Stimulated activated naive B cell treated with anti-CD40 and anti-IgM and Interleukin-4, amounts not matched to agents 10 μg/mL and 1 μg/mL and 100 μg/mL, for 72 hours (primary cell): ENCODE data around the gene ADAMTS4.

Experiments used
- ATAC-seq, 2 donors: fragments of 150-1000 bp; cut with Tn5 transposase; replicated peaks; 2 replicates each; pipeline ENCODE4 v1.10.0; 2021; ENCODE audit warnings: moderate library complexity in 1 of 2
- DNase-seq: peaks from one replicate; pipeline ENCODE4 v3.0.0; 2021
- H3K27ac Mint-ChIP-seq: one replicate; pipeline ENCODE4 v1.8.0; 2022; ENCODE audit warnings: mild to moderate bottlenecking, mixed read lengths
- H3K27me3 Mint-ChIP-seq, 2 donors: one replicate each; pipeline ENCODE4 v1.8.0; 2022; ENCODE audit warnings: mixed read lengths in 2 of 2
- H3K36me3 Mint-ChIP-seq, 2 donors: one replicate each; pipeline ENCODE4 v1.8.0; 2022; ENCODE audit warnings: mixed read lengths in 2 of 2, mild to moderate bottlenecking in 1 of 2
- H3K4me1 Mint-ChIP-seq, 2 donors: one replicate each; pipeline ENCODE4 v1.8.0; 2022; ENCODE audit warnings: mixed read lengths in 2 of 2, mild to moderate bottlenecking in 1 of 2
- H3K4me3 Mint-ChIP-seq, 2 donors: one replicate each; pipeline ENCODE4 v1.8.0; 2022; ENCODE audit warnings: mild to moderate bottlenecking in 2 of 2, mixed read lengths in 2 of 2, moderate library complexity in 1 of 2
- H3K9me3 Mint-ChIP-seq, 2 donors: one replicate each; pipeline ENCODE4 v1.8.0; 2022; ENCODE audit warnings: mixed read lengths in 2 of 2, mild to moderate bottlenecking in 1 of 2

Gene ADAMTS4

DNA sequence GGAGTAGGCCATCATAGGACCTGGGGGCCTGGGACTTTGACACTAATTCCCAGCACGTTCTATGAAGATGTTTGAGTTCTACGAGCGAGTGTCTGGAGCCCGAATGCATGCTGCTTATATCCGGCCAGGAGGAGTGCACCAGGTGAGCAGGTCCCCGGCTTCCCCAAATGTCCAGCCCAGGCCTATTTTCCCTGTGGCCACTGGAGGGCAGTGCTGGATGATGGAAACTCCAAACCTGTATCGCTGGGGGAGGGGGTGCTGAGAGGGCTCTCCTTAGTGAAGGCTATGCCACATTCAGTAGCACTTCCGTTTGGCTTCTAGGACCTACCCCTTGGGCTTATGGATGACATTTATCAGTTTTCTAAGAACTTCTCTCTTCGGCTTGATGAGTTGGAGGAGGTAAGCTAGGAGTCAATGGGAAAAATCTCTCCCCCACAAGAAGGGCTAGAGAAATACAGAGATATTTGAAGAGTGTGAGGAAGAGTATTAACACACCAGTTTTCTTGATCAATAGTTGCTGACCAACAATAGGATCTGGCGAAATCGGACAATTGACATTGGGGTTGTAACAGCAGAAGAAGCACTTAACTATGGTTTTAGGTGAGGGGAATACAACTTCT is 11.0 kb upstream of the ADAMTS4 start:
- H3K9me3 Mint-ChIP-seq = no peaks in the 10 kb centered on the region
- ATAC-seq (peak; percentile 91 to 97), DNase-seq (peak; percentile 65)
- peaks cover 63 to 74% of the 10 kb centered on the region in 2 donors for H3K36me3 Mint-ChIP-seq
- no peak overlapping the region for H3K4me3 Mint-ChIP-seq
- H3K4me1 Mint-ChIP-seq = peaks cover 16 to 25% of the 10 kb centered on the region in 2 donors
- H3K27me3 Mint-ChIP-seq = peaks cover under 1 to 1% of the 10 kb centered on the region in 2 donors
- H3K27ac Mint-ChIP-seq = no peak overlapping the region

DNA sequence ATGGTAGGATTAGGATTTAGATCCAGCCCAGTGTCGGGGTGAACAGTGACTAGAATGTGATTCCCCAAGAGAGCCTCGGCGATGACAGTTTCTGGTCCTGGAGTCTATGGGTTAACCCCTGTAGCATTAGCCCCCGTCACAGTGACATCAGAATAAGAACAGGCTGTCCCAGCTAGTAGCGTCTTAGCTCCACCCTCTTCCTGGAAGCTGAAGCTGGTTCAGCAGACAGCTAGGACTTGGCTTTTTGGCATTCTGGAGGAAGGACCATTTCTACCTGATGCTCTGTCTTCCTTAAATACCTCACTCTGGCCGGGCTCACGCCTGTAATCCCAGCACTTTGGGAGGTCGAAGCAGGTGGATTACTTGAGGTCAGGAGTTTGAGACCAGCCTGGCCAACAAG is 8.3 kb upstream of the ADAMTS4 start:
- Mint-ChIP-seq H3K4me1 (peaks cover 22 to 26% of the 10 kb centered on the region in 2 donors), H3K9me3 (no peaks in the 10 kb centered on the region), H3K4me3 (no peak overlapping the region), H3K27ac (no peak overlapping the region), H3K27me3 (no peaks in the 10 kb centered on the region), H3K36me3 (peaks cover 48 to 60% of the 10 kb centered on the region in 2 donors)
- no peak for DNase-seq
- ATAC-seq = no peak

GRCh38 chr1:161206411-161207140 is 7.7 kb upstream of the ADAMTS4 start:
- H3K27me3 Mint-ChIP-seq = no peaks in the 10 kb centered on the region
- DNase-seq = no peak
- ATAC-seq = no peak
- H3K4me1 Mint-ChIP-seq = peaks cover 24 to 30% of the 10 kb centered on the region in 2 donors
- H3K36me3 Mint-ChIP-seq = peaks cover 43 to 54% of the 10 kb centered on the region in 2 donors
- H3K27ac Mint-ChIP-seq = no peak overlapping the region
- no peak overlapping the region for H3K4me3 Mint-ChIP-seq
- no peaks in the 10 kb centered on the region for H3K9me3 Mint-ChIP-seq

- peak within 1 kb of the TSS; percentile 97 for H3K27ac Mint-ChIP-seq
- DNase-seq = peak; percentile 94
- ATAC-seq = peak; percentile 99 to 100
- no peaks in the 10 kb centered on the region for H3K9me3 Mint-ChIP-seq
- H3K36me3 Mint-ChIP-seq = peaks cover 17 to 26% of the 10 kb centered on the region in 2 donors
- H3K27me3 Mint-ChIP-seq = no peaks in the 10 kb centered on the region
- peak within 1 kb of the TSS; percentile 92 to 94 for H3K4me3 Mint-ChIP-seq
- peaks cover 26 to 35% of the 10 kb centered on the region in 2 donors for H3K4me1 Mint-ChIP-seq
Observed at GRCh38 chr1:161201836-161202712, 3.2 kb upstream of the ADAMTS4 start, which contains the start of gene NDUFS2. NDUFS2 (plus strand) TSS chr1:161202367; CDS start chr1:161202386, 19 bp downstream.

- Mint-ChIP-seq H3K36me3 (peaks cover 13 to 21% of the 10 kb centered on the region in 2 donors), H3K27me3 (no peaks in the 10 kb centered on the region), H3K9me3 (no peaks in the 10 kb centered on the region), H3K27ac (peak overlapping the region; percentile 97), H3K4me1 (peaks cover 26 to 31% of the 10 kb centered on the region in 2 donors), H3K4me3 (peak overlapping the region; percentile 92 to 94)
- ATAC-seq (no peak), DNase-seq (no peak)
Observed at GRCh38 chr1:161200992-161201835, 2.4 kb upstream of the ADAMTS4 start.

DNA sequence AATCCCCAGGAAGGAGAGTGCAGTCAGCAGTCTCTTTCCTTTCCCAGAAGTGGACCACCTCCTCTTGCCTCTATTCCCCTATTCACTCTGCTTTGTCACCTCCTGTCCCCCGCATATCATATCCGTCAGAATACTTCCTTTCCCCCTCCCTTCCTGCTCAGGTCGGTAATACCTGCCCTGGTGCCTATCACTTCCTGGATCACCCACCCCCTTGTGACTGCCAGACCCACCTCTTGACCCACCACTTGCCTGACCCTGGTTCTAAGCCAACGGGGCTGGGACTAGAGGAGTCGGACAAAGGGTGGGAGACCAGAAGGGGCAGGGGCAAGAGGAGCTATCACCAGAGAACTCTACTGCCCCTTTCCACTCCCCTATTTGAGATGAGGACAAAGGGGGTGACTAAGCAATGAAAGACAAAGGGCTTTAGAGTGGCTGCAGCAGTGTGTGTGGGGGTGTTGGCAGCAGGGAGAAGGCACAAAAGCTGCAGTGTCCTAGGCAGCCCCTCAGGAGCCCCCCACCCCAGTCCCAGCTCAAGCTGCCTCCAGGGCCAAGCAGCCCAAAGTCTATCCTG is 1.7 kb upstream of the ADAMTS4 start:
- Mint-ChIP-seq H3K4me3 (no peak overlapping the region), H3K36me3 (peaks cover 10 to 17% of the 10 kb centered on the region in 2 donors), H3K27me3 (no peaks in the 10 kb centered on the region), H3K27ac (peak overlapping the region; percentile 52), H3K4me1 (peaks cover 31 to 36% of the 10 kb centered on the region in 2 donors), H3K9me3 (no peaks in the 10 kb centered on the region)
- DNase-seq = no peak
- ATAC-seq = no peak

- ATAC-seq (no peak), DNase-seq (no peak)
- Mint-ChIP-seq H3K4me3 (no peak overlapping the region), H3K9me3 (no peaks in the 10 kb centered on the region), H3K4me1 (peaks cover 37 to 45% of the 10 kb centered on the region in 2 donors), H3K36me3 (peaks cover 10 to 11% of the 10 kb centered on the region in 2 donors), H3K27ac (no peak overlapping the region), H3K27me3 (no peaks in the 10 kb centered on the region)
Observed at GRCh38 chr1:161199506-161200139, 769 bp upstream of the ADAMTS4 start.

DNA sequence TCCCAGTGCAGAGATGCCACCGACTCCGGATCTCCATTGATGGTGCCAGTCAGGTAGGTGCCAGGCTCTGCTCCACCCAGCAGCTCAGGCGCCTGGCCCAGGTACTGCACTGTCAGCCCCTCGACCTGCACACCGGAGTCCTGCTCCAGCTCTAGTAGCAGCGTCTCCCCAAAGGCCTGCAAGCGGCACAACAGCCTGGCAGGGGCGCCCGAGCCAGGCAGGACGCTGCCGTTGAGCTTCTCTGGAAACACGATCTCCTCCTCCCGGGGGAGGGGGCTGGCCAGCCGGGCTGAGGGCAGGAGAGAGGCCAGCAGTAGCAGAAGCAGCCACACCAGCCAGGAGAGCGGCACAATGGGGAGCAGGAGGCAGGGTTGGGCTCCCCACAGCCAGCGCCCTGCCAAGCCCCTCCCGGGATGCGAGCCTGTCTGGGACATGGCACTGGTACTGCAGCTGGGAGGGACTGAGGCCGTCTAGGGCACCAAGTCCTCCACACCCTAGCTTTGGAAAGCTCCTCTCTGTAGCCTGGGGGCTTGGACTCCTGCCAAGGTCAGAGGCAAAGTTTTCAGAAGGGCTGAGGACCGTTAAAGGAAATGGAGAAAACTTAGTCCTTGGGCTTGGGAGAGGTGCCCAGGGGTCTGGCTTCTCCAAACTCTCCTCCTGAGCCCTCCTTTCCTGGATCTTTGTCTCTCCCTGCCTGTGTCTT is 509 bp downstream of the ADAMTS4 start:
- Mint-ChIP-seq H3K27me3 (no peaks in the 10 kb centered on the region), H3K4me3 (no peak overlapping the region), H3K4me1 (peaks cover 38 to 48% of the 10 kb centered on the region in 2 donors), H3K9me3 (no peaks in the 10 kb centered on the region), H3K36me3 (peaks cover 0 to 2% of the 10 kb centered on the region in 2 donors), H3K27ac (peak overlapping the region; percentile 51)
- no peak for DNase-seq
- no peak for ATAC-seq

DNA sequence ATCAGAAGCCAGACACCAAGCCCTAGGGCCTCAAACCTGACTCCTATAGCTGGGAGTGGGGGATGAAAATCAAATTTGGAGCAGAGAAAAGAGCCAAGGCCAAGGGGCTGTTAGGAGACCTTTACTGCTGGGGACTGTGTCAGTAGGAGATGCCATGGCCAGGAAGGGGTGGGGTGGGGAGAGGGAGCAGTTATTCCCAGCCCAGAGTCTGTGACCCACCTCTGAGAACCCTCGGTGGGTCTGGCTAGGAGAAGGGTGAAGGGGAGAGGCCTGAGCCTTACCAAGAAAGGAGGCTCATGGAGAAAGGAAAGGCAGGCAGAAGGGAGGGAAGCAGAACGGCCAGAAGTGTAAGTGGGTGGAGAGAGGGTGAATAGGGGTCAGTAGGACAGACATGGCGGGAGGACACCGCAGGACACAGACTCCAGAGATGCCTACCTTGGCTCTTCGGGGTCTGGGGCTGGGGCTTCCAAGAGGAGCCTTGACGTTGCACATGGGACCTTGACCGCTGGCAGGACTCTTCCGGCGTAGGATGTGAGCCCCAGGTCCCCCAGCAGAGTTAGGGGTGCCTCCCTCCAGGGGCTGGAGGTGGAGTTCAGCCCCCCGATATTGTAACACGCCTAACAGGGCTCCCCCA is 1.2 kb downstream of the ADAMTS4 start:
- Mint-ChIP-seq H3K4me3 (no peak overlapping the region), H3K4me1 (peaks cover 40 to 53% of the 10 kb centered on the region in 2 donors), H3K9me3 (no peaks in the 10 kb centered on the region), H3K36me3 (peaks cover 0 to 2% of the 10 kb centered on the region in 2 donors), H3K27ac (peak overlapping the region; percentile 63), H3K27me3 (no peaks in the 10 kb centered on the region)
- DNase-seq (no peak), ATAC-seq (no peak)

- ATAC-seq (no peak), DNase-seq (no peak)
- H3K27me3 Mint-ChIP-seq = no peaks in the 10 kb centered on the region
- H3K4me3 Mint-ChIP-seq = peak overlapping the region in 1 of 2 donors; percentile 4
- H3K36me3 Mint-ChIP-seq = no peaks in the 10 kb centered on the region
- H3K27ac Mint-ChIP-seq = peak overlapping the region; percentile 63
- no peaks in the 10 kb centered on the region for H3K9me3 Mint-ChIP-seq
- H3K4me1 Mint-ChIP-seq = peaks cover 46 to 60% of the 10 kb centered on the region in 2 donors
Observed at GRCh38 chr1:161196521-161197451, 2.1 kb downstream of the ADAMTS4 start.

GRCh38 chr1:161196111-161196510 is 2.7 kb downstream of the ADAMTS4 start:
- no peaks in the 10 kb centered on the region for H3K9me3 Mint-ChIP-seq
- no peak overlapping the region for H3K4me3 Mint-ChIP-seq
- no peaks in the 10 kb centered on the region for H3K36me3 Mint-ChIP-seq
- H3K27ac Mint-ChIP-seq = no peak overlapping the region
- no peak for DNase-seq
- no peak for ATAC-seq
- peaks cover 44 to 58% of the 10 kb centered on the region in 2 donors for H3K4me1 Mint-ChIP-seq
- H3K27me3 Mint-ChIP-seq = no peaks in the 10 kb centered on the region
